ENCODE data around the gene TMEM62.
"Not testable (repeated sequence)": the region's sequence is repeated elsewhere in the genome, so short reads cannot be mapped to it uniquely, and the experiment has no call there.

The TMEM62 gene

DNA sequence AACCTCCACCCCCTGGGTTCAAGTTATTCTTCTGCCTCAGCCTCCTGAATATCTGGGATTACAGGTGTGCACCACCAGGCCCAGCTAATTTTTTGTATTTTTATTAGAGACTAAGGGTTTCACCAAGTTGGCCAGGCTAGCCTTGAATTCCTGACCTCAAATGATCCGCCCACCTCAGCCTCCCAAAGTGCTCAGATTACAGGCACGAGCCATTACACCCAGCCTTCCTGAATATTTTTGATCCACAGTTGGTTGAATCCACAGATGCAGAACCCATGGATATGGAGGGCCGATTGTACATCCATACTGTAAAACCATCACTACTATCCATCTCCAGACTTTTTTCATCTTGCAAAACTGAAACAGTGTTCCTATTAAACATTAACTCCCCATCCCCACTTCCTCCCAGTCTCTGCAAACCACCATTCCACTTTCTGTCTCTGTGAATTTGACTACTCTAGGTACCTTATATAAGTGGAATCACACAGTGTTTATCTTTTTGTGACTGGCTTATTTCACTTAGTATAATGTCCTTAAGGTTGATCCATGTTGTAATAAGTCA is 8.2 kb upstream of the TMEM62 start:
- DNase-seq, result no peak

DNA sequence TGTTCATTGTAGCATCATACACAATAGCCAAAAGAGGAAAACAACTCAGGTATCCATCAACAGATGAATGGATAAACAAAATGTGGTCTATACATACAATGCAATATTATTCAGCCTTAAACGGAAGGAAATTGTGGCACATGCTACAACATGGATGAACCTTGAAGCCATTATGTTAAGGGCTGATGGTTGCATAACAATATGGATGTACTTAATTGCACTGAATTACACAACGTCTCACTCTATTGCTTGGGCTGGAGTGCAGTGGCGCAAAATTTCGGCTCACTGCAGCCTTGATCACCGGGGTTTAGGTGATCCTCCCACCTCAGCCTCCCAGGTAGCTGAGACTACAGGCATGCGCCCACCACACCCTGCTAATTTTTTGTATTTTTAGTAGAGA is 7.0 kb upstream of the TMEM62 start:
- no peak for DNase-seq

DNA sequence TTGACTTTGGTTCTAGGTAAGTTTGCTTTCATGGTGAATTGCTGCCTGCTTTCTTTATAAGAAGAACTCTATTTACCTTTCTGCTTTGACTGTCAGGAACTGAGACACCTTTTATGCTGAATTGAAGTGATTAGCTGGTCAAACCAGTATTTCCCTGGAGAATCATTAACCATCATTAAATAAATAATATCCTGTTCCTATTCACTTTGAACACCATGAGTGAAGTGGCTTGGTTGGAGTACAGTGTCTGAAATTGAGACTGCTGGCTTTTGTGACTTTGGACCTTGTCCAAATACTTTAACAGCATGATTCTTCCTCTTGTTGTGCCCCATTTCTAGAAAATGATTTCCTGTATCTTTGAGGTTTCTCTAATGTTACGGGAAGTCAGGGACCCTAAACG is 5.6 kb upstream of the TMEM62 start:
- no peak for DNase-seq

DNA sequence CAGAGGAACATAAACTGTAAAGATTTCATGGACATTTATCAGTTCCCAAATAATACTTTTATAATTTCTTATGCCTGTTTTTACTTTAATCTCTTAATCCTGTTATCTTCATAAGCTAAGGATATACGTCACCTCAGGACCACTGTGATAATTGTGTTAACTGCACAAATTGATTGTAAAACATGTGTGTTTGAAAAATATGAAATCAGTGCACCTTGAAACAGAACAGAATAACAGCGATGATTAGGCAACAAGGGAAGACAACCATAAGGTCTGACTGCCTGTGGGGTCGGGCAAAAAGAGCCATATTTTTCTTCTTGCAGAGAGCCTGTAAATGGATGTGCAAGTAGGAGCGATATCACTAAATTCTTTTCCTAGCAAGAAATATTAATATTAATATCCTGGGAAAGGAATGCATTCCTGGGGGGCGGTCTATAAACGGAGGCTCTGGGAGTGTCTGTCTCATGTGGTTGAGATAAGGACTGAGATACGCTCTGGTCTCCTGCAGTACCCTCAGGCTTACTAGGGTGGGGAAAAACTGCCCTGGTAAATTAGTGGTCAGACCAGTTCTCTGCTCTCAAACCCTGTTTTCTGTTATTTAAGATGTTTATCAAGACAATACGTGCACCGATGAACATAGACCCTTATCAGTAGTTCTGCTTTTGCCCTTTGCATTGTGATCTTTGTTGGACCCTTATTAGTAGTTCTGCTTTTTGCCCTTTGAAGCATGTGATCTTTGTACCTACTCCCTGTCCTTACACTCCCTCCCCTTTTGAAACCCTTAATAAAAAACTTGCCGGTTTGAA is 5.0 kb upstream of the TMEM62 start:
- not testable (repeated sequence) for DNase-seq

DNA sequence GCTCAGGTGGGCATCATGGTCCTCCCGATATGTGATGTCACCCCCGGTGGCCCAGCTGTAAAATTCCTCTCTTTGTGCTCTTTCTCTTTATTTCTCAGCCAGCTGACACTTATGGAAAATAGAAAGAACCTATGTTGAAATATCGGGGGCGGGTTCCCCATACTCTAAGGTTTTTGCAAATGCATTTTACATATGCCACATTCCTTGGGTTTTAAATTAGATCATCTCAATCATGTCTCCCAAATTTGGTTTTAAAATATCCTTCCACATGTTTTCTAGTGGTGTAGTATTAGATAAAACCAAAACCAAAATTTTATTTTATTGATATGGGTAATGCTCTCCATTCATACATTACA is 4.4 kb upstream of the TMEM62 start:
- DNase-seq, result no peak

DNA sequence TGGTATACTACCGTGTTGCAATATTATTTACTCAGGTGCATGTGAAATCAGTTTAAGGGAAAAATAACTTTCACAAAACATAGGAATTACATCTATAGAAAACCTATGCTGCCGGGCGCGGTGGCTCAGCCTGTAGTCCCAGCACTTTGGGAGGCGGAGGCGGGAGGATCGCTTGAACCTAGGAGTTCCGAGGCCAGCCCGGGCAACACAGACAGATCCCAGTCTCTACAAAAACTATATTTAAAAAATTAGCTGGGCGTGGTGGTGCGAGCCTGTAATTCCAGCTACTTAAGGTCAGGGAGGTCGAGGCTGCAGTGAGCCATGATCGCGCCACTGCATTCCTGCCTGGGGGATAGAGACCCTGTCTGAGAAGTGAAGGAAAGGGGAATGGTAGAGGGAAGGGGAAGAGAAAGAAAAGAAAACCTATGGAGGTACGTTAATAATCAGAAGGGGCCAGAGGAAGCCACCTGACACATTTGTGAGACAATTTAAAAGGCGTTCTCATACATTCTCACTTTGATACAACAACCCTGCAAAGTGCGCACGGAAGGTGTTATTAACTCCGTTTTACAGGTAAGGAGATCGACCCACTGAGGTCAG is 456 bp upstream of the TMEM62 start:
- no peak for DNase-seq

DNA sequence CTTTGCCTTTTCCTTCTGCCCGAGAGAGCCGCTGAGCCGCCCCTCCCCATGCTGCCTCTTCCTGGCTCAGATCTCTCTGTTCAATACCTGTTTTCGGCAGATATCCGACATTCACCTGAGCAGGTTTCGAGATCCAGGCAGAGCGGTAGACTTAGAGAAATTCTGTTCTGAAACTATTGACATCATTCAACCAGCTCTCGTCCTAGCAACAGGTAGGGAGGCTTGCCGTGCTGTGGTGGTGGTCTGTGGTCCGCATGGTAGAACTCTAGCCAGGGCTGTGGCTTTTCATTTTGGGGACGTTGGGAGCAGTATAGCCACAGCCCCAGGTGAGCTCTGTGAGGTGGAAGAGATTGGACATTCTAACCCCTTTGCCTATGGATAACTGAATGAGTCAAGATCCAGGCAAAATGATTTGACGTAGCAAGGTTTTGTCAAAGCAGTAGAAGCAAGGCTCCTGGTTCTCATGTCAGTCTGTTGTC is 810 bp downstream of the TMEM62 start:
- no peak for DNase-seq

DNA sequence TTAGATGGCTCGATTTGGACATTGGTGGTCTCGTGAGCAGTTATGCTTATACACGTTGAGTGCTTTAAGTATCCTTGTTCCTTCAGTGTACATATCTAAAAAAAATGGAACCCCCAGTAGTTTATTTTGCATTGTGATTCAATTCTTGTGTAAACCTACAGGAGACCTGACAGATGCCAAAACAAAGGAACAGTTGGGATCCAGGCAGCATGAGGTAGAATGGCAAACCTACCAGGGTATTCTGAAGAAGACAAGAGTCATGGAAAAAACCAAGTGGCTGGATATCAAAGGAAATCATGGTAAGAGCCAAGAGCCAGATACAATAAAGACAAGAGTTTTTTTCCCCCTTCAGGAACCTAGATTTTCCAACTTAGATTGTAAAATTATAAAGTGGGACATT is 2.0 kb downstream of the TMEM62 start:
- no peak for DNase-seq

DNA sequence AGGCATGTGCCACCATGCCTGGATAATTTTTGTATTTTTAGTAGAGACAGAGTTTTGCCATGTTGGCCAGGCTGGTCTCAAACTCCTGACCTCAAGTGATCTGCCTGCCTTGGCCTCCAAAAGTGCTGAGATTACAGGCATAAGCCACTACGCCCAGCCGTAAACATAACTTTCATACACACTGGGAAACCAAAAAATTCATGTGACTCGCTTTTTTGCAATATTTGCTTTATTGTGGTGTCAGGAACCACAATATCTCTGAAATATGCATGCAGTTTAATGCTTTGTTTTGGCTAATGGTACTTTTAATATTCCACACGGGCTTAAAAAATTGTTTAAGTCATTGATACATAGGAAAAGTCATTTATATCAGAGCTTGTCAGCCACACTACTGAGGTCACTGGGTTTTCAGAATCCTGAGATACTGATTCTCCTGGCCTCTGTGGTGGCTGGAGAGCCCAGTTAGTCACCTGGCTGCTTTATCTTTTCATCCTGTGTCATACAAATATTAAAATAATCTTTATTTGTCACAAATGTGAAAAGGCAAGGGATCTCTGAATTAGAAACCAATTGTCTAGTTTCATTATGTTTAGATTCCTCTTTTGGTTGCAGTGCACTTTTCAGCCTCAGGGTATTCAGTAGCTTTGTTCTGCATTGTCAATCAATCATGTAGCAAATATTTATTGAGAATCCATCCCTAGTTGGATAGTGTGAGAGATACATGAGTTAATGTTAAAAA is 10.0 kb downstream of the TMEM62 start:
- DNase-seq, result no peak

DNA sequence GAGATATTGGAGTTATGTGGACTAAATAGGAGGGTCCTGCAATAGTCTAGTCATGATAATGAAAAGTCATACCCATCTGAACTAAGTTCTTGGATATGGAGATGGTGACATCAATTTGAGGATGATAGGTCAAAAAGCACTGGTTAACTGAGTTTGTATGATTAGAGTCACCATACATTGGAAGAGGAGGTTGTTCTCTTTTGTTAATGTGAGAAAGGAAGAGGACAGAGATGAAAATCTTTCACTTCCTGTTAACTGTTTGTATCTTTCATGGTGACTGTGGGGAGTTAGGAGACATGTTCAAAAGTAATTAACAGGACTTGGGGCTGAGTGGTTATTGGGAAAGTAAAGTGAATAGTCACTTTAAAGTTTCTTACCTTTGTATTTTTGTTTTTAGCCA is 11.1 kb downstream of the TMEM62 start:
- DNase-seq, result no peak

DNA sequence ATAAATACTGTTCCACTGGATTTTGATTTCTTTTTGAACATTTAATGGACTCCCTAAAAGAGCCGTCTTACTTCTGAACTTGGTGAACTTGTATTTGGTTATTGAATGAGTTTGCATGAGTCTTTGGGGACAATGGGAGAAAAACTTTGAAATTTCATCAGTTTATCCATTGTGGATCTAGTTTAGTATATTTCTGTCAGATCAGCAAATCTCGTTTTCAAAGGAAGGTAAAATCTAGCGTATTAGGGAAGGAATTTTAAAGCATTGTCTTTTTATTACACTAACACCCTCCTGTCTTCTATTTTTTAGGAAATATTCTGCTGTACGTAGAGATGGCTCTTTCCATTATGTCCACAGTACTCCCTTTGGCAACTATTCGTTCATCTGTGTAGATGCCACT is 12.8 kb downstream of the TMEM62 start:
- no peak for DNase-seq

DNA sequence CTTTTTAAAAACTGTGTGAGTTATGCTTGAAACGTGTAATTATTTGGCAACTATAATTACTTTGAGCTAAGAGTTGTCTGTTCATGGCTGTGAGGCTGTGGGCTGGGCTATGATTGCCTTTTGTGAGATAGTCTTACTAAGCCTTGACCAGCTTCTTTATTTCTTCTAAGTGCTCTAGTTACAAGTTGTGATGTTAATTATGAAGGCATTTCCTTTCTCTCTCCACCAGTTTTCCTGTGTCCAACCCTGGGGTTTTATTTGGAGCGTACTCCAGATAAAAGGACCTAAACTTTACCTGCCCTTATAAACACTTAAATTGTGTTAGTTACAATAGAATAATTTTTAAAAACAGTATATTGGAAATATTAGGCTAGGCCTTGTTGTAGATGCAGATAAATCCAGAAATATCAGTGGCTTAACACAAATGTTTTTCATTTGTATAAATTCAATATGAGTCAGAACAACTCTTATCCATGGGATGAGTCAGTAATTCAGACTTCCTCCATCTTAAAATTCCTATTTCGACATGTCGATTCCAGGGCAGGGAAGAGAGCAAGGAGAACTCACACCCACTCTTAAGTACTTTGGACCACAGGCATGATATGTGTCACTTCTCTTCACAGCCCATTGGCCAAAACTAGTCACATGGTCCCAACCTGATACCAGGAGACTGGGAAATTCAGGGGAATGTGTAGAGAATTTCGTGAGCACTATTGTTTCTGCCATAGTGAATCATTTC is 17.0 kb downstream of the TMEM62 start:
- DNase-seq, result no peak

DNA sequence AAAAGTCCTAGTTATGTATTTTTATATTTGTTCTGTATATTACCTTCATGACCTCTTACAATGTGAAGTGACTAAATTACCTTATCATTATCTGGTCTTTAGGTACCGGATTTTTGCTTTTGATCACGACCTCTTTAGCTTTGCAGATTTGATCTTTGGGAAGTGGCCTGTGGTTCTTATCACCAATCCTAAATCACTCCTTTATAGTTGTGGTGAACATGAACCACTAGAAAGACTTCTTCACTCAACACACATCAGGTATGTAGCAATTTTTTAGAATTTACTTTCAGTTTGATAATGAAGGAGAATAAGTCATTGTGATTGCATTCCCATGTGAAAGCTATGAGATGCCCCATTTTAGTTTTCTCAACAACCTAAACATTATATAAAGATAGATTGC is 18.3 kb downstream of the TMEM62 start:
- DNase-seq, result no peak

DNA sequence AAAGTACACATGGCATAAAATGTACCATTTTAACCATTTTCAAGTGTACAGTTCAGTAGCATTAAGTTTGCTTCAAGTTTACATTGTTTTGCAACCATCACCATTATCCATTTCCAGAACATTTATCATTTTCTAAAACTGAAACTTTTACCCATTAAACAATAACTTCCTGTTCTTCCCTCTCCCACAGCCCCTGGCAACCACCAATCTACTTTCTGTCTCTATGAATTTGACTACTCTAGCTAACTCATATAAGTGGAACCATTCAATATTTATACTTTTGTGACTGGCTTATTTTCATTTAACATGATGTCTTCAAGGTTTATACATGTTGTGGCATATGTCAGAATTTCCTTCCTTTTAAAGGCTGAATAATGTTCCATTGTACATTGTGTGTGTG is 19.9 kb downstream of the TMEM62 start:
- DNase-seq, result no peak

DNA sequence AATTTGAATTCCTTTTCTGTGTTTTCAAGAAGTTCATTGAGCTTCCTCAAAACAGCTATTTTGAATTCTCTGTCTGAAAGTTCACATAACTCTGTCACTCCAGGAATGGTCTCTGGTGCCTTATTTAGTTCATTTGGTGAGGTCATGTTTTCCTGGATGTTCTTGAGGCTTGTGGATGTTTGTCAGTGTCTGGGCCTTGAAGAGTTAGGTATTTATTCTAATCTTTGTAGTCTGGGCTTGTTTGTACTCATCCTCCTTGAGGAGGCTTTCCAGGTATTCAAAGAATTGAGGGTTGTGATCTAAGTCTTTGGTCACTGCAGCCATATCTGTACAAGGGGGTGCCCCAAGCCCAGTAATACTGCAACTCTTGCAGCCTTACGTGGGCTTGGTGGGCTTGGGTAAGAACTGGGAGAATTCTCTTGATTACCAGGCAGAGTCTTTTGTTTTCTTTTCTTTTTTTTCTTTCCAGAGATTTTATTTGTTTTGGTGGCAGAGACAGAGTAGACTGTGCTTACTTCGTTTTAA is 32.5 kb downstream of the TMEM62 start:
- DNase-seq, result no peak

DNA sequence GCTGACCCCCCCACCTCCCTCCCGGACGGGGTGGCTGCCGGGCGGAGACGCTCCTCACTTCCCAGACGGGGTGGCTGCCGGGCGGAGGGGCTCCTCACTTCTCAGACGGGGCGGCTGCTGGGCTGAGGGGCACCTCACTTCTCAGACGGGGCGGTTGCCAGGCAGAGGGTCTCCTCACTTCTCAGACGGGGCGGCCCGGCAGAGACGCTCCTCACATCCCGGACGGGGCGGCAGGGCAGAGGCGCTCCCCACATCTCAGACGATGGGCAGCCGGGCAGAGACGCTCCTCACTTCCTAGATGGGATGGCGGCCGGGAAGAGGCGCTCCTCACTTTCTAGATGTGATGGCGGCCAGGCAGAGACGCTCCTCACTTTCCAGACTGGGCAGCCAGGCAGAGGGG is 33.9 kb downstream of the TMEM62 start:
- not testable (repeated sequence) for DNase-seq

DNA sequence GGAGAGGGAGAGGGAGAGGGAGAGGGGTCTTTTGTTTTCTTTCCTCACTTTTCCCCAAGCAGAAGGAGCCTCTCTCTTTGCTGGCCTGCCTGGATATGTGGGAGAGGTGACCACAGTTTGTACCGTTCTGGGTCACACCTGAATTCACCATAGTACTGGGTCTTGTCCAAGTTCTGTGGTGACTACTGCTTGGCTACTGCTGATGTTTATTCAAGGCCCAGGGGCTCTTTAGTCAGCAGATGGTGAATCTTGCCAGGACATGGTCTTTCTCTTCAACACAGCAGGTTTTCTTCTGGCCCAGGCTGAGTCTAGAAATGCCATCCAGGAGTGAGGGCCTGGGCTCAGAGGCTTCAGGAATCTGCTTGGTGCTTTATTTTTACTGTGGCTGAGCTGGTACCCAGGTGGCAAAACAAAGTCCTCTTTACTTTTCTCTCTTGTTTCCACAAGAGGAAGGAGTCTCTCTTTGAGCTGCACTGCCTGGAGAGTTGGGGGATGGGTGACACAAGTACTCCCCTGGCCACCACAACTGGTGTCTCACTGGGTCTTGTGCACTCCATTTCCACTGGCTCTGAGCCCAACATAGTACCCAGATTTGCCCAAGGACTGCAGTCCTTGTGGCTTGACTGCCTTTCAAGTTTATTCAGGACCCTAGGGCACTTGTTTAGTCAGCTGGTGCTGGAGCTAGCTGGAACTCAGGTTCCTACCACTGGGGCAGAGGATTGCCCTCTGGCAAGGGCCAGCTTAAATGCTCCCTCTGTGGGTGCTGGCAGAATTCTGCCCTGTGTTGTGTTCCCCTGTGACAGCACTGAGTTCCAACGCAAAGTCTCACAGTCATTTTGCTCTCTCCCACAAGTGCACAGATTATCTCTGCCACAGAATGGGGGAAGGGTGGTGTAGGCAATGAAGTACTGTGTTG is 35.1 kb downstream of the TMEM62 start:
- no peak for DNase-seq

DNA sequence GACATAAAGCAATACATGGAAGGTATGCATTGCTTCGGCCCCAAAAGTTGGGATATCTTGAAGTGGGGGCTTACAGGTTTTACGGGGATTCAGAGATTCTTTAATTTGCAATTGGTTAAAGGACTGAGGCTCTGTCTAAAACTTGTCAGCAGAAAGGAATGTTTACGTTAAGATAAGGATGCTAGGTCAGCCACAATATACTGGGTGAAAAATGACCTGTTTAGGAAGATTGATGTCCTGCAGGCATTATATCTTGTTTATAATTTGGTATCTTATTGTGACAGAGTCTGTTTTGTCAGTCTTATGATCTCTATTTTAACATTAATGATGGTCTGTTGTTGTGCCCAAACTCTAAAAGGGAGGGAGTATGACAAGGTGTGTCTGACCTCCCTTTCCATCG is 36.5 kb downstream of the TMEM62 start:
- DNase-seq, result no peak

DNA sequence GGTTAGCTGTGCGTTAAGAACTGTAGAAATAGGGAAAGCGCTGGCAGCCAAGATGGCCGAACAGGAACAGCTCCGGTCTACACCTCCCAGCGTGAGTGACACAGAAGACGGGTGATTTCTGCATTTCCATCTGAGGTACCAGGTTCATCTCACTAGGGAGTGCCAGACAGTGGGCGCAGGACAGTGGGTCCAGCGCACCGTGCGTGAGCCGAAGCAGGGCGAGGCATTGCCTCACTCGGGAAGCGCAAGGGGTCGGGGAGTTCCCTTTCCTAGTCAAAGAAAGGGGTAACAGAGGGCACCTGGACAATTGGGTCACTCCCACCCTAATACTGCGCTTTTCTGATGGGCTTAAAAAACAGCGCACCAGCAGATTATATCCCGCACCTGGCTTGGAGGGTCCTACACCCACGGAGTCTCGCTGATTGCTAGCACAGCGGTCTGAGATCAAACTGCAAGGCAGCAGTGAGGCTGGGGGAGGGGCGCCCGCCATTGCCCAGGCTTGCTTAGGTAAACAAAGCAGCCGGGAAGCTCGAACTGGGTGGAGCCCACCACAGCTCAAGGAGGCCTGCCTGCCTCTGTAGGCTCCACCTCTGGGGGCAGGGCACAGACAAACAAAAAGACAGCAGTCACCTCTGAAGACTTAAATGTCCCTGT is 42.4 kb downstream of the TMEM62 start:
- not testable (repeated sequence) for DNase-seq

DNA sequence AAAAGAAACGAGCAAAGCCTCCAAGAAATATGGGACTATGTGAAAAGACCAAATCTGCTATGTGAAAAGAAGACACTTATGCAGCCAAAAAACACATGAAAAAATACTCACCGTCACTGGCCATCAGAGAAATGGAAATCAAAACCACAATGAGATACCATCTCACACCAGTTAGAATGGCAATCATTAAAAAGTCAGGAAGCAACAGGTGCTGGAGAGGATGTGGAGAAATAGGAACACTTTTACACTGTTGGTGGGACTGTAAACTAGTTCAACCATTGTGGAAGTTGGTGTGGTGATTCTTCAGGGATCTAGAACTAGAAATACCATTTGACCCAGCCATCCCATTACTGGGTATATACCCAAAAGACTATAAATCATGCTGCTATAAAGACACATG is 43.8 kb downstream of the TMEM62 start:
- DNase-seq, result not testable (repeated sequence)

DNA sequence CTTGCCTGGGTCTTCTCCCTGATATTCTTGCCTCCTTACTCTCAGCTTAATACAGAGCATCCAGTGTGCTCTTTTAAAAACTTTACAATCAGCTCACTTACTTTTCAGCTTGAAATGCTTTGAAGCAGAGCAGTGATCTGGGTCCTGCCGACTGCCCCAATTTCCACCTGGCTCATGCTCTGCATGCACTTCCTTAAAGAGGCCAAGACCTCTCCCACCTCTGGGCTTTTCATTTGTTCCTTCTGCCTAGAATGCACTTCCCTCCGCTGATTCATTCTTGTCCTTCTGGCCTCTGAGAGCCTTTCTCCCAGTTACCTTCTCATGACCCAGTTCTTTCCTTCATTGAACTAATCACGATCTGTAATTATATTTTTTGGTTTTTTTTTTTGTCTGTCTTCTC is 49.9 kb downstream of the TMEM62 start:
- no peak for DNase-seq
